ACC112 (cell line): ENCODE results near the gene CLSTN2.

ENCODE experiments used
- H2AFZ ChIP-seq: fragments of 200-600 bp; sonication (generic); one replicate; pipeline ENCODE4 v1.6.0; 2017; ENCODE audit warnings: antibody characterized with exemption, low read length; ENCODE audit not compliant: unreplicated experiment
- H3K27ac ChIP-seq: fragments of 200-600 bp; sonication (generic); 2 replicates; pipeline ENCODE4 v1.5.1; 2014; ENCODE audit warnings: low read depth, mild to moderate bottlenecking, antibody characterized with exemption, low read length, moderate library complexity
- H3K27me3 ChIP-seq: fragments of 200-600 bp; sonication (generic); 2 replicates; pipeline ENCODE4 v1.6.1; 2014; ENCODE audit warnings: mild to moderate bottlenecking, antibody characterized with exemption, low read length, moderate library complexity, mixed read lengths; ENCODE audit not compliant: insufficient read depth
- H3K36me3 ChIP-seq: fragments of 200-600 bp; sonication (generic); 2 replicates; pipeline ENCODE4 v1.6.1; 2016; ENCODE audit warnings: mild to moderate bottlenecking, antibody characterized with exemption, low read length, moderate library complexity, mixed read lengths; ENCODE audit not compliant: insufficient read depth
- H3K4me1 ChIP-seq: fragments of 200-600 bp; sonication (generic); one replicate; pipeline ENCODE4 v1.6.1; 2016; ENCODE audit warnings: low read length, mixed read lengths; ENCODE audit not compliant: insufficient read depth, unreplicated experiment, control insufficient read depth
- H3K4me3 ChIP-seq: fragments of 200-600 bp; sonication (generic); 2 replicates; pipeline ENCODE4 v1.5.1; 2014; ENCODE audit warnings: mild to moderate bottlenecking, low read depth, low read length
- H3K79me2 ChIP-seq: fragments of 200-600 bp; sonication (generic); one replicate; pipeline ENCODE4 v1.6.0; 2016; ENCODE audit warnings: low read length; ENCODE audit not compliant: control insufficient read depth, unreplicated experiment, insufficient read depth

The CLSTN2 gene

GRCh38 chr3:140052771-140053702, 118.1 kb downstream of the CLSTN2 start:
- Histone ChIP-seq H3K79me2 (no peaks in the 10 kb centered on the region), H3K36me3 (no peaks in the 10 kb centered on the region), H3K4me3 (no peak overlapping the region), H3K27ac (no peak overlapping the region), H3K27me3 (no peaks in the 10 kb centered on the region), H3K4me1 (no peaks in the 10 kb centered on the region), H2AFZ (no peak overlapping the region)

GRCh38 chr3:140053794-140054193, 118.8 kb downstream of the CLSTN2 start:
- Histone ChIP-seq H3K27me3 (no peaks in the 10 kb centered on the region), H2AFZ (no peak overlapping the region), H3K4me3 (no peak overlapping the region), H3K27ac (no peak overlapping the region), H3K36me3 (no peaks in the 10 kb centered on the region), H3K79me2 (no peaks in the 10 kb centered on the region), H3K4me1 (no peaks in the 10 kb centered on the region)

- no peaks in the 10 kb centered on the region for H3K79me2 ChIP-seq
- no peaks in the 10 kb centered on the region for H3K27me3 ChIP-seq
- no peak overlapping the region for H3K4me3 ChIP-seq
- H3K4me1 ChIP-seq: no peaks in the 10 kb centered on the region
- H3K27ac ChIP-seq: no peak overlapping the region
- H3K36me3 ChIP-seq: no peaks in the 10 kb centered on the region
- H2AFZ ChIP-seq: no peak overlapping the region
Observed at GRCh38 chr3:140055092-140055791, 120.3 kb downstream of the CLSTN2 start.

- no peaks in the 10 kb centered on the region for H3K36me3 ChIP-seq
- H3K27ac ChIP-seq: no peak overlapping the region
- no peaks in the 10 kb centered on the region for H3K27me3 ChIP-seq
- no peaks in the 10 kb centered on the region for H3K4me1 ChIP-seq
- no peak overlapping the region for H3K4me3 ChIP-seq
- no peaks in the 10 kb centered on the region for H3K79me2 ChIP-seq
- no peak overlapping the region for H2AFZ ChIP-seq
Observed at GRCh38 chr3:140056047-140056446, 121.1 kb downstream of the CLSTN2 start.

- Histone ChIP-seq H3K36me3 (no peaks in the 10 kb centered on the region), H3K4me3 (no peak overlapping the region), H3K4me1 (no peaks in the 10 kb centered on the region), H3K27me3 (no peaks in the 10 kb centered on the region), H2AFZ (no peak overlapping the region), H3K27ac (no peak overlapping the region), H3K79me2 (no peaks in the 10 kb centered on the region)
Observed at GRCh38 chr3:140061211-140061610, 126.2 kb downstream of the CLSTN2 start.

- Histone ChIP-seq H3K79me2 (no peaks in the 10 kb centered on the region), H3K27me3 (no peaks in the 10 kb centered on the region), H2AFZ (no peak overlapping the region), H3K27ac (no peak overlapping the region), H3K4me3 (no peak overlapping the region), H3K4me1 (no peaks in the 10 kb centered on the region), H3K36me3 (no peaks in the 10 kb centered on the region)
Observed at GRCh38 chr3:140062461-140062860, 127.5 kb downstream of the CLSTN2 start.

GRCh38 chr3:140067487-140067886, 132.5 kb downstream of the CLSTN2 start:
- Histone ChIP-seq H2AFZ (no peak overlapping the region), H3K4me1 (no peaks in the 10 kb centered on the region), H3K36me3 (no peaks in the 10 kb centered on the region), H3K27ac (no peak overlapping the region), H3K4me3 (no peak overlapping the region), H3K27me3 (no peaks in the 10 kb centered on the region), H3K79me2 (no peaks in the 10 kb centered on the region)

- H3K27ac ChIP-seq: no peak overlapping the region
- H3K4me3 ChIP-seq: no peak overlapping the region
- no peak overlapping the region for H2AFZ ChIP-seq
- no peaks in the 10 kb centered on the region for H3K79me2 ChIP-seq
- no peaks in the 10 kb centered on the region for H3K27me3 ChIP-seq
- H3K4me1 ChIP-seq: no peaks in the 10 kb centered on the region
- H3K36me3 ChIP-seq: no peaks in the 10 kb centered on the region
Observed at GRCh38 chr3:140068494-140069017, 133.6 kb downstream of the CLSTN2 start.

- Histone ChIP-seq H3K27me3 (no peaks in the 10 kb centered on the region), H3K4me3 (no peak overlapping the region), H2AFZ (no peak overlapping the region), H3K4me1 (no peaks in the 10 kb centered on the region), H3K27ac (no peak overlapping the region), H3K79me2 (no peaks in the 10 kb centered on the region), H3K36me3 (no peaks in the 10 kb centered on the region)
Observed at GRCh38 chr3:140073278-140074045, 138.5 kb downstream of the CLSTN2 start.

- Histone ChIP-seq H3K4me1 (no peaks in the 10 kb centered on the region), H2AFZ (no peak overlapping the region), H3K79me2 (no peaks in the 10 kb centered on the region), H3K4me3 (no peak overlapping the region), H3K27ac (no peak overlapping the region), H3K36me3 (no peaks in the 10 kb centered on the region), H3K27me3 (no peaks in the 10 kb centered on the region)
Observed at GRCh38 chr3:140076552-140076951, 141.6 kb downstream of the CLSTN2 start.
